GM18861 (cell line): Measurements from ENCODE around the gene SRRM2.

Experiments
- ATAC-seq: cut with Tn5 transposase; IDR thresholded peaks from one replicate; pipeline ENCODE4 v1.9.1; 2021; ENCODE audit not compliant: unreplicated experiment

The SRRM2 gene

DNA sequence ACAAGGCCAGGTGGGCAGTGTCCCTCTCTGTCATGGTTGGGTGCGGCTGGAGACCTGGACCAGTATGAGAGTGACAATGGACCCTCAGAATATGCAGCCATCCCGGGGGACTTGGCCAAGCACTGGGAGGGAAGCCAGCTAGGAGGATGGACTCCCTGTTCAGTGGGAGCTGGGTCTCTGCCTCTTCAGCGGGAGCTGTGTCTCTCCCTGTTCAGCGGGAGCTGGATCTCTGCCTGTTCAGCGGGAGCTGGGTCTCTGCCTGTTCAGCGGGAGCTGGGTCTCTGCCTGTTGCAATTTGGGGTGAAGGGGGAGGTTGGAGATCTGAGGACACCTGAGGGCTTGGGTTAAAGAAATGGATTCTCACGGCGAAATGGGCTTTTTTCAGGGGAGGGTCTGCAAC, 38.7 kb downstream of the SRRM2 start:
- no peak for ATAC-seq

DNA sequence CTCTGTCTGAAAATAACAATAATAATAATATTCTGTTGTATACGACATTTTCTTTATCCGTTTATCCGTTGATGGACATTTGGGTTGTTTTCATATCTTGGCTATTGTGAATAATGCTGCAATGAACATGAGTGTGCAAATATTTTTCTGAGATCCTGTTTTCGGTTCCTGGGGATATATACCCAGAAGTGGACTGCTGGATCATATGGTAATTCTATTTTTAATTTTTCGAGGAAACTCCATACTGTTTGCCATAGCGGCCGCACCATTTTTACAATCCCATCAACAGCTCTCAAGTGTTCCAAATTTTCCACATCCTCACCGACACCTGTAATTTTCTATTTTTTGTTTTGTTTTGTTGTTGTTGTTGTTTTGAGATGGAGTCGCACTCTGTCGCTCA, 40.5 kb downstream of the SRRM2 start:
- no peak for ATAC-seq

DNA sequence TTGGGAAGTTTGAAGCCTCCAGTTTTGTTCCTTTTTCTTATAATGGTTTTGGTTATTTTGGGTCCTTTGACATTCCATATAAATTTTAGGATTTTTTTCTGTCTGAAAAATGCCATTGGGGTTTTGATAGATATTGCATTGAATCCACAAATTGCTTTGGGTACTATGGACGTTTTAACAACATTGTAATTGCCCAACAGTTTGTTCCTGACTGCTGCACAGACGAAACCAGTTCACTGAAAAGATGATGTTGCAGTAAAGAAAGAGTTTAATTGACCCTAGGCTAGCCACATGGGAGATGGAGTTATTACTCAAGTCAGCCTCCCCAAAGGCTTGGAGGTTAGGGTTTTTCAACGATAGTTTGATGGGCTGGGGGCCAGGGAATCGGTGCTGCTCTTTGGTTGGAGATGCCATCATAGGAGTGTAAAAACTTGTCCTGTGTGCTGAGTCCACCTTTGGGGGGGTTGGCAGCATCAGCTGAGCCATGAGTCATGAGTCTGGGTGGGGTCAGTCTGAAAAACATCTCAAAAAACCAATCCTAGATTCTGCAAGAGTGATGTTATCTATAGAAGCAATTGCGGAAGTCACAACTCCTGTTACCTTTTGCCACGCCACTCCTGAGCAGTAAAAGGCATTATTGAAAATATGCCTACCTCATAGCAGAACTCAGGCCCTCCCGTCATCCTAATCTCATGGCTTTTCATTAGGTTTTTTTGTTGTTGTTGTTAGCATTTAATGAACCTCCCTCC, 43.1 kb downstream of the SRRM2 start:
- ATAC-seq = no peak

DNA sequence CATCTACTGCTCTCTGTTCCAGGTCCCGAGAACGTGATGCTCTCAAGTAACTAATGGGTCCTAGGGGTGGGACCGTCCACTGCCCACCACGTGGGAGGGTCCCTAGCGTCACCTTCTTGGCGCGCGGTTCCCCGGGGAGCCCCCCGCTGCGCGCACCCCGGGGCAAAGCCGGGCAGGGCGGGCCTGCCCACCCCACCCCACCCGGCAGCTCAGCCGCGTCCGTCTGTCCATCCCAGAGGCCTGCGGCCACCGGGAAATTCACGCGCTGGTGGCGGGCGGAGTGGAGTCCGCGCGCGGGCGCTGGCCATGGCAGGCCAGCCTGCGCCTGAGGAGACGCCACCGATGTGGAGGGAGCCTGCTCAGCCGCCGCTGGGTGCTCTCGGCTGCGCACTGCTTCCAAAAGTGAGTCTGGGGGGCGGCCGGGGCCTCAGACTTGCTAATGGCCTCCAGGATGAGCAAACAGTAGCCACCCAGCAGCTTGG, 46.3 kb downstream of the SRRM2 start:
- ATAC-seq = no peak

DNA sequence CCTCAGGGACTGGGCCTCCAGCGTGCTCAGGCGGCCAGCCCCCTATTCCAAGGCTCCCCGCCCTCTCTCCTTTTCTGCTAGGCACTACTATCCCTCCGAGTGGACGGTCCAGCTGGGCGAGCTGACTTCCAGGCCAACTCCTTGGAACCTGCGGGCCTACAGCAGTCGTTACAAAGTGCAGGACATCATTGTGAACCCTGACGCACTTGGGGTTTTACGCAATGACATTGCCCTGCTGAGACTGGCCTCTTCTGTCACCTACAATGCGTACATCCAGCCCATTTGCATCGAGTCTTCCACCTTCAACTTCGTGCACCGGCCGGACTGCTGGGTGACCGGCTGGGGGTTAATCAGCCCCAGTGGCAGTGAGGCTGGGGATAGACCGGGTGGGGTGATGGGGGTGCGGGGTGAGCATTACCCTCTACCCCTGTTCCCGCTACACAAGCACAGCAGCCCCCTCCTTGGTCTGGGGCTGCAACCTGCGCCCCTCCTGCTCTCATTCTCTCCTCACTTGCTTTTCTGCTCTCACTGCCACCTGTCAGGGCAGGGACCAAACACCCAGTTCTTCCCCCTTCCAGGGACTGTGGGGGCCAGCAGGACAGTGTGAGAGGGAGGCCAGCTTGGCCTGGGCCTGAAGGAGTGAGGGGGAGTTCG, 46.9 kb downstream of the SRRM2 start:
- no peak for ATAC-seq

DNA sequence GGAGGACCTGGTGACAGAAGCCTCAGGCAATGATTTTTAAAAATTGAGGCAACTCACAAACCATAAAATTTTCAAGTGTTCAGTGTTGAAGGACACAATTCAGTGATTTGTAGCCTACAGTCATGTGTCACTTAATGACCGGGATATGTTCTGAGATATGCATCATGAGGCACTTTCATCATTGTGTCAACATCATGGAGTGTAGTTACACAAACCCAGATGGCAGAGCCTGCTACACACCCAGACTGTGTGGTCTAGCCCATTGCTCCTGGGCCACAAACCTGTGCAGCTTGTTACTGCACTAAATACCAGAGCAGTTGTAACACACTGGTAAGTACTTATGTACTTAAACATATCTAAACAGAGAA, 47.4 kb downstream of the SRRM2 start:
- ATAC-seq = no peak

DNA sequence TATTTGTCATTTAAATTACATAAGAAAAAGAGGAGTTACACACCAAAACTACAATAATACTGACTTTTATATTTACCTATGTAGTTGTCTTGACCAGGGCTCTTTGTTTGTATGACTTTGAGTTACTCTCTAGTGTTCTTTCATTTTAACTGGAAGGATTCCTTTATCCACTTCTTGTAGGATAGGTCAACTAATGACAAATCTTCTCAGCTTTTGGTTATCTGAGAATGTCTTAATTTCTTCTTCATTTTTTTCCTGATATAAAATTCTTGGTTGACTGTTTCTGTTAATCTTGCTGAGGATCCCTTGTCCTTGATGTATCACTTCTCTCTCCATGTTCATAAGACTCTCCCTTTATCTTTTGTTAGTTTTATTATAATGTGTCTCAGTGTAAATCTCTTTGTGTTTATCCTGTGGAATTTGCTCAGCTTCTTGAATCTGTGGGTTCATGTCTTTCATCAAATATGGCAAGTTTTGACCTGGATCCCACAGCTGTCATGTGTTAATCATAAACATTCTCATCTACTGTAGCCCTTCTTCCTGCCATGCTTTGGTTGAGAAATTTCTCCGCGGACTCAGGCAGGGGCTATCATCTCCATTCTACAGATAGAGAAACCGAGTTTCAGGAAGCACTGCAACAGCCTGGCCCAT, 51.2 kb downstream of the SRRM2 start:
- no peak for ATAC-seq

GRCh38 chr16:2804728-2805127, 52.3 kb downstream of the SRRM2 start:
- no peak for ATAC-seq

DNA sequence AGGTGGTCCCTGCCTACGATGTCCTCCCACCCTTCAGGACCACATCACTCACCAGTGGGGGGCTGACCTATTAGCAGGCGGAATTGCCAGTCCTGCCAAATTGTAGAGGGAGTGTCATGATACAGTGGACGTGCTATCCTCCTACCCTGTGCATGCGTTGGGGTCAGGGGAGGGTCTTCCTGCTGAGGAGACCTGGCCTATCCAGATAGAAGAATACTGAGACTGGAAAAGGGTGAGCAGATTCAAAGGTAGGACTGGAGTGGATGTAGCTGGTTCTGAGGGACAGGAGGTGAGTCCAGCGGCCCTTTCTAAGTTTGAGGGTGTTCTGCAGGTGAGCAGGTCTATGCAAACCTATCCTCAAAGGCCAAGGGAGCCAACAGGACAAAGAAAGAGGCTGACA, 53.8 kb downstream of the SRRM2 start:
- no peak for ATAC-seq

- ATAC-seq = no peak
Measured at GRCh38 chr16:2808181-2808580, 55.7 kb downstream of the SRRM2 start.

DNA sequence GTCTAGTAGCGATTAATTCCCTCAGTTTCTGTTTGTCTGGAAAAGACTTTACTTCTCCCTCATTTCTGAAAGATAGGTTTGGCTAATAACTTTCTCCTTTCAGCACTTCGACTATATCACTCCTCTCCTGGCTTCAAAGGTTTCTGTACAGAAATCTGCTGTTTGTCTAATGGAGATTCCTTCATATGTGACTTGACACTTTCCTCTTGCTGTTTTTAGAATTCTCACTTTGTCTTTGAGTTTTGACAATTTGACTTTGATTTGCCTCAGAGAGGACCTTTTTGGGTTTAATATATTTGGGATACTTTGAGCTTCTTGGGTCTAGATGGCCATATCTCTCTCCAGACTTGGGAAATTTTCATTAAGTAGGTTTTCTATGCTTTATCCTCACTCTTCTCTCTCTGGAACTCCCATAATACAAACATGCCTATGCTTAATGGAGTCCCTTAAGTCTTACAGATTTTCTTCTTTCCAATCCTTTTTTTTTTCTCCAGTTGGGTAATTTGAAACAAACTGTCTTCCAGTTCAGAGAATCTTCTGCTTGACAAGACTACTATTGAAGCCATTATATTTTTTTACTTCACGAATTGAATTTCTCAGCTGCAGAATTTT, 56.8 kb downstream of the SRRM2 start:
- no peak for ATAC-seq

DNA sequence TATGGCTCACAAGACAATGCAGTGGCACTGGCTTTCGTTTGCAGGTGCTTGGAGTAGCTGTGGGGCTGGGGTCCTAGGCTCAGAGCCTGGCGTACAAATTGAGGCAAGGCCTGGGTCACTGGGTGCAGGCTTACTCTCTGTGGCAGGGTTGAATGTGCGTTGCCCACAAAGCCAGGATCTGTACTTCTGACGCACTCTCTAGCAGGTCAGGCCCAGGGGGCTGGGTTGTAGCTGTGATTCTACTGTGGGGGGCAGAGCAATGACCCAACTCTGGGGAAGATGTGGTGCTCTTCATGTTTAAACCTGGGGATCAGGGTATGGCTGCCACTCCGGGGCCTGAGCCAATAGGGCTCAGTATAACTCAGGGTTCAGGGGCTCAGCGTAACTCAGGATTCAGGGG, 58.2 kb downstream of the SRRM2 start:
- no peak for ATAC-seq

- no peak for ATAC-seq
Measured at GRCh38 chr16:2811703-2812471, 59.4 kb downstream of the SRRM2 start.

DNA sequence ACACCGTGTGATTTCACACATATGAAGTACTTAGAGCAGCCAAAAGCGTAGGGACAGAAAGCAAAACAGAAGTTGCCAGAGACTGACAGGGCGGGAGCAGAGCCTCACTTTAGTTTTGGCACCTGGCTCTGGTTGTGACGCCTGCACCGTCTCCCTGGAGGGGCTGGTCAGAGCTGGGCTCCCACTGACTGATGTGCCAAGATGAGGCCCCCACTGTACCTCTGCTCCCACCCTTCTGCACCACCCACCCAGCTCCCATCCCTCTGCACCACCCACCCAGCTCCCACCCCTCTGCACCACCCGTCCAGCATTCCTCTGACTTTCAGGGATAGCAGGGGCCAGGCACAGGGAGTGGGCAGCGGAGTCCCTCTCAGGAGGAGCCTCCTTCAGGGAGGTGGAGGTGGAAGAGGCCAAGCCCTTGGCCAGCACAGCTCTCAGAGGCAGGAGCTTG, 61.4 kb downstream of the SRRM2 start:
- ATAC-seq = no peak

GRCh38 chr16:2814551-2815298, 62.3 kb downstream of the SRRM2 start:
- ATAC-seq = no peak

- no peak for ATAC-seq
Measured at GRCh38 chr16:2815299-2815771, 62.9 kb downstream of the SRRM2 start.

- no peak for ATAC-seq
Measured at GRCh38 chr16:2816751-2817339, 64.4 kb downstream of the SRRM2 start, which contains the start of gene PRSS21. TSS of gene PRSS21 (plus strand) at chr16:2817237. CDS start at chr16:2817269, 32 bp downstream.

GRCh38 chr16:2817340-2818271, 65.2 kb downstream of the SRRM2 start:
- no peak for ATAC-seq
